HG02884 (cell line): ENCODE measurements around the gene SFMBT2.
"Not testable (repeated sequence)": the region's sequence is repeated elsewhere in the genome, so short reads cannot be mapped to it uniquely, and the experiment has no call there.

Experiments used
- ATAC-seq: cut with Tn5 transposase; IDR thresholded peaks from one replicate; pipeline ENCODE4 v1.9.1; 2021; ENCODE audit warnings: mild to moderate bottlenecking, moderate library complexity; ENCODE audit not compliant: unreplicated experiment

SFMBT2 gene

GRCh38 chr10:7403620-7404019 lies 7.2 kb downstream of the SFMBT2 start:
- ATAC-seq: no peak

- ATAC-seq: no peak
Measured at GRCh38 chr10:7401782-7402181, 9.1 kb downstream of the SFMBT2 start.

GRCh38 chr10:7401156-7401555 lies 9.7 kb downstream of the SFMBT2 start:
- no peak for ATAC-seq

- ATAC-seq: no peak
Measured at GRCh38 chr10:7400068-7400715, 10.6 kb downstream of the SFMBT2 start.

- ATAC-seq: no peak
Measured at GRCh38 chr10:7399533-7399932, 11.3 kb downstream of the SFMBT2 start.

GRCh38 chr10:7397049-7398035 lies 13.5 kb downstream of the SFMBT2 start:
- peak; percentile 67 for ATAC-seq

GRCh38 chr10:7392301-7392700 lies 18.5 kb downstream of the SFMBT2 start:
- not testable (repeated sequence) for ATAC-seq

GRCh38 chr10:7391748-7392147 lies 19.1 kb downstream of the SFMBT2 start:
- no peak for ATAC-seq

- not testable (repeated sequence) for ATAC-seq
Measured at GRCh38 chr10:7390689-7391110, 20.1 kb downstream of the SFMBT2 start.

- no peak for ATAC-seq
Measured at GRCh38 chr10:7389844-7390243, 21.0 kb downstream of the SFMBT2 start.

- ATAC-seq: no peak
Measured at GRCh38 chr10:7389346-7389745, 21.5 kb downstream of the SFMBT2 start.

GRCh38 chr10:7388602-7389001 lies 22.2 kb downstream of the SFMBT2 start:
- ATAC-seq: no peak

- not testable (repeated sequence) for ATAC-seq
Measured at GRCh38 chr10:7388149-7388548, 22.7 kb downstream of the SFMBT2 start.

GRCh38 chr10:7385114-7385513 lies 25.7 kb downstream of the SFMBT2 start:
- ATAC-seq: no peak

GRCh38 chr10:7383442-7383841 lies 27.4 kb downstream of the SFMBT2 start:
- ATAC-seq: no peak

- no peak for ATAC-seq
Measured at GRCh38 chr10:7380704-7381241, 30.1 kb downstream of the SFMBT2 start.

GRCh38 chr10:7378602-7379403 lies 32.0 kb downstream of the SFMBT2 start:
- ATAC-seq: no peak

- no peak for ATAC-seq
Measured at GRCh38 chr10:7377614-7378248, 33.1 kb downstream of the SFMBT2 start.

- no peak for ATAC-seq
Measured at GRCh38 chr10:7374795-7375194, 36.0 kb downstream of the SFMBT2 start.

- no peak for ATAC-seq
Measured at GRCh38 chr10:7373039-7373438, 37.8 kb downstream of the SFMBT2 start.
